D721Med (cell line): ENCODE measurements around the gene IDE.

ENCODE experiments used
- DNase-seq: peaks from one replicate; pipeline ENCODE4 v3.0.0; 2011; ENCODE audit warnings: low spot score; ENCODE audit not compliant: insufficient read length
- FAIRE-seq: peaks from 2 replicates; lab custom pipeline; 2011; peaks lifted over from hg19 to GRCh38; lab: Jason Lieb, UNC
- TF ChIP-seq, protein P1 (sequence below): IDR thresholded peaks from 2 replicates; pipeline ENCODE4 v1.5.1; 2012; ENCODE audit warnings: mild to moderate bottlenecking, control low read depth; ENCODE audit not compliant: insufficient read depth; ENCODE audit errors: missing control alignments

The IDE gene

DNA sequence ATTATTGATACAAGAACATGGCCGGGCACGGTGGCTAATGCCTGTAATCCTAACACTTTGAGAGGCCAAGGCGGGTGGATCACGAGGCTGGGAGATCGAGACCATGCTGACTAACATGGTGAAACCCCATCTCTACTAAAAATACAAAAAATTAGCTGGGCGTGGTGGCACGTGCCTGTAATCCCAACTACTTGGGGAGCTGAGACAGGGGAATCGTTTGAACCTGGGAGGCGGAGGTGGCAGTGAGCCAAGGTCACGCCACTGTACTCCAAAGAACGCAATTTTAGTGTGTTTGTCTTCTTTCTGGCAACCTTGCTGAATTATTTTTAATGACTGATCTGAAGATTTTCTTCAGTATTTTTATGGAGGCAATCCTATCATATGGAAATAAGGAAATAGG, 46.2 kb downstream of the IDE start:
- DNase-seq = no peak
- no peak for FAIRE-seq
- TF ChIP-seq, protein P1, sequence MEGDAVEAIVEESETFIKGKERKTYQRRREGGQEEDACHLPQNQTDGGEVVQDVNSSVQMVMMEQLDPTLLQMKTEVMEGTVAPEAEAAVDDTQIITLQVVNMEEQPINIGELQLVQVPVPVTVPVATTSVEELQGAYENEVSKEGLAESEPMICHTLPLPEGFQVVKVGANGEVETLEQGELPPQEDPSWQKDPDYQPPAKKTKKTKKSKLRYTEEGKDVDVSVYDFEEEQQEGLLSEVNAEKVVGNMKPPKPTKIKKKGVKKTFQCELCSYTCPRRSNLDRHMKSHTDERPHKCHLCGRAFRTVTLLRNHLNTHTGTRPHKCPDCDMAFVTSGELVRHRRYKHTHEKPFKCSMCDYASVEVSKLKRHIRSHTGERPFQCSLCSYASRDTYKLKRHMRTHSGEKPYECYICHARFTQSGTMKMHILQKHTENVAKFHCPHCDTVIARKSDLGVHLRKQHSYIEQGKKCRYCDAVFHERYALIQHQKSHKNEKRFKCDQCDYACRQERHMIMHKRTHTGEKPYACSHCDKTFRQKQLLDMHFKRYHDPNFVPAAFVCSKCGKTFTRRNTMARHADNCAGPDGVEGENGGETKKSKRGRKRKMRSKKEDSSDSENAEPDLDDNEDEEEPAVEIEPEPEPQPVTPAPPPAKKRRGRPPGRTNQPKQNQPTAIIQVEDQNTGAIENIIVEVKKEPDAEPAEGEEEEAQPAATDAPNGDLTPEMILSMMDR = no peak

DNA sequence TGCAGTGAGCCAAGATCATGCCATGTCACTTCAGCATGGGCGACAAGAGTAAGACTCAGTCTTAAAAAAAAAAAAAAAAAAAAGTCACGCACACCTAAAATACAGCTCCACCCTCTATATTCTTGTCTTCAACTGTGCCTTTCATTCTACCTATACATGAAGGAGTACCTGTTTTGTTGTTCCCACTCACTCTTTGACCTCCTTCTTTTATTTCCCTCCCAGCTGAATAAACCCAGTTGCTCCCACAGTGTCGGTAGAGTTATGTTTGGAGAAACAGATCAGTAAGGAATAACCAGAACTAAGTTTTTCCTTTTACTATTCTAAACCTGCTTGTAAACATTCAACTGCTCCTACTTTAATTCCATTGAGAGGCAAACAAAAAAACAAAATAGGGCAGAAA, 50.3 kb downstream of the IDE start:
- DNase-seq (no peak), FAIRE-seq (no peak)
- TF ChIP-seq, protein P1 = no peak

DNA sequence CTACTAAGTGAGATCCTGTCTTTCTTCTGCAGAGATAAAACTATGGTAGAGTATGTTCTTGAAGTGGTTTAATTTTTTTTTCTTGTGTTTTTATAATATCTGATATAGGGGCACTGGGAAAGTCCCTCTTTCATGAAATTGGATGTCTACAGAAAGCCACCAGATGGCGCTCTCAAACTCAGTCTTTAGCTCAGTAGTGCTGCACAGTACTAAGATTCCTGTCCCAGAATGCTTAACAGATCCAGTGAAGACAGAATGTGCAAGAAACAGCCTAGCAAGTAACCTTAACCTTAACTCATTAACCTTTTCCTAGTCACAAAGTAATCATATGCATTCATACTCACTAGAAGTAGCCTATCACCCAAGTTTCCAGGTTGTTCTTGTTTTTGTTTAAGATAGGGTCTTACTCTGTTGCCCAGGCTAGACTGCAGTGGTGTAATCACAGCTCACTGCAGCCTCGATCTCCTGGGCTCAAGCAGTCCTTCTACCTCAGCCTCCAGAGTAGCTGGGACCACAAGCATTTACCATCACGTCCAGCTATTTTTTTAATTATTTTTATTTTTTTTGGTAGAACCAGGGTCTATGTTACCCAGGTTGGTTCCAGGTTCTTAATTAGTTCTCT, 56.7 kb downstream of the IDE start:
- peak; percentile 94 for FAIRE-seq
- DNase-seq = peak; percentile 33
- TF ChIP-seq, protein P1 = peak; percentile 95

DNA sequence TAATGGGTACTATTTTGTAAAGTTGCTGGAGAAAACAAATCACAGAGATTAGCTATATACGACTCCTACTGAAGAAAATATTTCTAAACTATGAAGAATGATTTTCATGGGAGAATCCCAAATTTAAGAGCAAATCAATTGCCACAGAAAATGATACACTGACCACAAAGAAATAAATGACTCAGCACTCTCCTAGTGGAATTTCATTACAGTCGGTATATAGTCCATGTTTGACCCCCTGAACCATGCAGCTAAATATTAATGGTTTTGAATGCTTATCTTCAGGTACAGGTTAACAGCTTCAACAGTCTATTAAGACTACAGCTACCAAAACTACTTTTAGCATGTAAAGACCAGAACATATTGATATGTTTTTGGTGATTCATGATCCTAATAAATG, 65.0 kb downstream of the IDE start:
- peak; percentile 67 for FAIRE-seq
- DNase-seq = no peak
- TF ChIP-seq, protein P1 = no peak

DNA sequence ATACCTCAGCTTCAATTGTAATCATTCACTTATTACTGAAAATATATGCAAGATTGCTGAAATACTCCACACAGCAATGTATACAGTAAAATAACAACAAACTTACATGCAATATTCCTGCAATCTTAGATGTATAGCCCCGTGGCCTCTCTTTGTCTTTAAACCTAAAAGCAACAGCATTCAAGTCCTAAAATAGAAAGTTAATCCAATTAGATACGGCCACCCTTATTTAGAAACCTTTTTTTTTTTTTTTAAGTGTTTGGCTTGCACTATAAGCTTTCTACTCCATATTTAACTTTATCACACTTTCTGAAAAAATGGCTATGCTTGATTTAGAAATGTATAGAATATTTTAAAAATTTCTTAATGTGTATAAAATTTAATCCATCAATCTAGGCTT, 67.6 kb downstream of the IDE start:
- TF ChIP-seq, protein P1 = no peak
- DNase-seq (no peak), FAIRE-seq (no peak)

DNA sequence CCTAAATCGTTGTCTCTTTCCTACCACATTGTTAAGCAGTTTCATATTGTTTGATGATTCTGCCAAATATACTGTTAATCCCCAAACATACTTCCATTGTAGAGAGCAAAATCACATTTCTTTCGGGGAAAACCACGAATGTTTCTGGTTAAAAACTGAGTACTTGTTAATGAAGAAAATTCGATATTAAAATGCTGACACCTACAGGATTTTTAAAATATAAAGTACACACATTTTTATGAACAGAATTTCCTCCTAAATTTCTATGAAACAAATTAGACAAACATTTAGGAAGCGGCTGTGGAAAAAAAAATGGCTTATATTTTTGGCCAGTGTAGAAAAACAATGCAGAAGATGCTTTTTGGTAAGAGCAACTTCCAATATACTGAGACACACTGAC, 68.8 kb downstream of the IDE start:
- TF ChIP-seq, protein P1 = no peak
- FAIRE-seq (no peak), DNase-seq (no peak)

DNA sequence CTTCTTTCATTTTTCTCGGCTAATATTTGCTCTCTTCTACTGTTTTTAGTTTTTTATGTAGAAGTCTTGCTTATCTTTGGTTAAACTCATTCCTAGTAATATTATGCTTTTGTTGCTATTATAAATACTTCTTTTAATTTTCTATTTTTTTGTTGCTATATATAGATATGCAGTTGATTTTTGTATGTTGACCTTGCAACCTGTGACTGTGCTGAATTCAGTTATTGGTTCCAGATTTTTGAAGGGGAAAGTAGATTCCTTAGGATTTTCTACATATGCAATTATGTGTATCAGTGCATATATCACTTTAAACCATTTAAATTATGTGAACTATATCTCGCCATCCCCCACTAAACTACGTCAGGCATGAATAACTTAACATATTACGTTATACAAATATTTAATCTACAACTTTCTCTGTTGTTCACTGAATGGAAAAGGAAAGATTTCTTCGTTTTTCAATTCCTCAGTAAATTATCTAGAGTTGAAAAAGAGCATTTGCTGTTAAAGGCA, 71.5 kb downstream of the IDE start:
- TF ChIP-seq, protein P1 = no peak
- DNase-seq (no peak), FAIRE-seq (no peak)
